Caco-2 (cell line): ENCODE data around the gene SH3BP4. TPM values are rescaled to one million over a fixed set of nuclear protein-coding genes. Genes with fewer than 3 reads are reported as not detected.

Source experiments
- BruUV-seq: library from RNA; stranded (reverse); fragments of 400-500 nt; replicated peaks from 2 replicates; lab custom pipeline; 2021; lab: Mats Ljungman, UMichigan
- CTCF ChIA-PET: fragments of 300-600 bp; sonication (Branson Sonifier 250); formaldehyde crosslinking; loops from one replicate; lab custom pipeline; 2022; ENCODE audit warnings: antibody characterized with exemption; lab: Charles Lee
- POLR2A ChIA-PET: fragments of 300-600 bp; sonication (Branson Sonifier 250); formaldehyde crosslinking; loops from one replicate; lab custom pipeline; 2022; ENCODE audit warnings: antibody characterized with exemption; lab: Charles Lee
- DNase-seq, 2 experiments: peaks; one replicate each; pipeline versions ENCODE4 v3.0.0 to v3.0.0-alpha.2; 2020 to 2022
- H3K27me3 ChIP-seq: replicated peaks from 2 replicates; pipeline ENCODE4 v1.6.0; 2011; ENCODE audit warnings: low read length; ENCODE audit not compliant: control insufficient read depth, insufficient read depth
- H3K36me3 ChIP-seq: 2 replicates; pipeline ENCODE4 v1.5.1; 2011; ENCODE audit warnings: low read length; ENCODE audit not compliant: control insufficient read depth, insufficient read depth
- H3K4me1 ChIP-seq: fragments of 250-450 bp; sonication (Bioruptor Pico); 2 replicates; pipeline ENCODE4 v1.5.1; 2020; ENCODE audit warnings: mild to moderate bottlenecking
- H3K4me3 ChIP-seq: 2 replicates; pipeline ENCODE4 v1.5.1; 2011; ENCODE audit warnings: low read depth, mild to moderate bottlenecking, control low read depth, low read length
- H3K9me3 ChIP-seq: fragments of 250-450 bp; sonication (Bioruptor Pico); 2 replicates; pipeline ENCODE4 v1.5.1; 2020; ENCODE audit warnings: mild to moderate bottlenecking, moderate library complexity
- H3K27ac Mint-ChIP-seq: one replicate; pipeline ENCODE4 v1.8.0; 2022; ENCODE audit warnings: mixed read lengths; ENCODE audit not compliant: unreplicated experiment
- H3K27me3 Mint-ChIP-seq: one replicate; pipeline ENCODE4 v1.8.0; 2022; ENCODE audit warnings: mixed read lengths; ENCODE audit not compliant: insufficient read depth, unreplicated experiment
- H3K36me3 Mint-ChIP-seq: one replicate; pipeline ENCODE4 v1.8.0; 2022; ENCODE audit warnings: mild to moderate bottlenecking, mixed read lengths; ENCODE audit not compliant: insufficient read depth, unreplicated experiment
- H3K4me1 Mint-ChIP-seq: one replicate; pipeline ENCODE4 v1.8.0; 2022; ENCODE audit warnings: low read depth, mixed read lengths; ENCODE audit not compliant: unreplicated experiment
- H3K4me3 Mint-ChIP-seq: one replicate; pipeline ENCODE4 v1.8.0; 2022; ENCODE audit warnings: mild to moderate bottlenecking, moderate library complexity, mixed read lengths; ENCODE audit not compliant: unreplicated experiment
- H3K9me3 Mint-ChIP-seq: one replicate; pipeline ENCODE4 v1.8.0; 2022; ENCODE audit warnings: mixed read lengths; ENCODE audit not compliant: unreplicated experiment
- intact Hi-C: fragments of 100-400 bp; cut with micrococcal nuclease; formaldehyde crosslinking; loops from one replicate; pipeline ENCODE4 v1.10.0; 2022; ENCODE audit not compliant: unreplicated experiment
- total RNA-seq: library from RNA; stranded (reverse); gene quantifications from 2 replicates; pipeline ENCODE4 v1.2.3, GENCODE V29; 2022
- TF ChIP-seq, protein P1 (sequence below), 2 experiments: fragments of 200-600 bp in 1 of 2; IDR thresholded peaks; 1 replicate in 1 of 2; 2 replicates in 1 of 2; pipeline versions ENCODE4 v1.5.1 to v1.8.0; 2011 to 2022; ENCODE audit warnings: antibody characterized with exemption in 1 of 2, control low read depth in 1 of 2, inconsistent platforms in 1 of 2, low read depth in 1 of 2, low read length in 1 of 2, mild to moderate bottlenecking in 1 of 2, moderate library complexity in 1 of 2; ENCODE audit not compliant: insufficient read depth in 1 of 2, severe bottlenecking in 1 of 2, unreplicated experiment in 1 of 2

SH3BP4 gene
- total RNA-seq, 1 experiment from 2014 or later, result 29.9 TPM

GRCh38 chr2:235025800-235026536 lies 74.2 kb downstream of the SH3BP4 start:
- no peak for DNase-seq
- Histone ChIP-seq H3K4me3 (no peak overlapping the region), H3K9me3 (no peaks in the 10 kb centered on the region), H3K36me3 (no peaks in the 10 kb centered on the region), H3K27me3 (no peaks in the 10 kb centered on the region), H3K4me1 (peaks cover 31% of the 10 kb centered on the region)
- Mint-ChIP-seq H3K9me3 (no peaks in the 10 kb centered on the region), H3K4me1 (peaks cover 28% of the 10 kb centered on the region), H3K27ac (peak overlapping the region; percentile 59), H3K4me3 (no peak overlapping the region), H3K36me3 (peaks cover 17% of the 10 kb centered on the region), H3K27me3 (no peaks in the 10 kb centered on the region)
- no TSS peak for BruUV-seq
- intact Hi-C loops, result no loop called here
- CTCF ChIA-PET, result no interaction called here
- POLR2A ChIA-PET, result no interaction called here
- TF ChIP-seq, protein P1, sequence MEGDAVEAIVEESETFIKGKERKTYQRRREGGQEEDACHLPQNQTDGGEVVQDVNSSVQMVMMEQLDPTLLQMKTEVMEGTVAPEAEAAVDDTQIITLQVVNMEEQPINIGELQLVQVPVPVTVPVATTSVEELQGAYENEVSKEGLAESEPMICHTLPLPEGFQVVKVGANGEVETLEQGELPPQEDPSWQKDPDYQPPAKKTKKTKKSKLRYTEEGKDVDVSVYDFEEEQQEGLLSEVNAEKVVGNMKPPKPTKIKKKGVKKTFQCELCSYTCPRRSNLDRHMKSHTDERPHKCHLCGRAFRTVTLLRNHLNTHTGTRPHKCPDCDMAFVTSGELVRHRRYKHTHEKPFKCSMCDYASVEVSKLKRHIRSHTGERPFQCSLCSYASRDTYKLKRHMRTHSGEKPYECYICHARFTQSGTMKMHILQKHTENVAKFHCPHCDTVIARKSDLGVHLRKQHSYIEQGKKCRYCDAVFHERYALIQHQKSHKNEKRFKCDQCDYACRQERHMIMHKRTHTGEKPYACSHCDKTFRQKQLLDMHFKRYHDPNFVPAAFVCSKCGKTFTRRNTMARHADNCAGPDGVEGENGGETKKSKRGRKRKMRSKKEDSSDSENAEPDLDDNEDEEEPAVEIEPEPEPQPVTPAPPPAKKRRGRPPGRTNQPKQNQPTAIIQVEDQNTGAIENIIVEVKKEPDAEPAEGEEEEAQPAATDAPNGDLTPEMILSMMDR (IDR thresholded peaks at IDR 0.05; ENCODE audit: insufficient read depth in 1 of 2, low read depth in 1 of 2, low read length in 1 of 2, severe bottlenecking in 1 of 2, unreplicated experiment in 1 of 2), result no peak

DNA sequence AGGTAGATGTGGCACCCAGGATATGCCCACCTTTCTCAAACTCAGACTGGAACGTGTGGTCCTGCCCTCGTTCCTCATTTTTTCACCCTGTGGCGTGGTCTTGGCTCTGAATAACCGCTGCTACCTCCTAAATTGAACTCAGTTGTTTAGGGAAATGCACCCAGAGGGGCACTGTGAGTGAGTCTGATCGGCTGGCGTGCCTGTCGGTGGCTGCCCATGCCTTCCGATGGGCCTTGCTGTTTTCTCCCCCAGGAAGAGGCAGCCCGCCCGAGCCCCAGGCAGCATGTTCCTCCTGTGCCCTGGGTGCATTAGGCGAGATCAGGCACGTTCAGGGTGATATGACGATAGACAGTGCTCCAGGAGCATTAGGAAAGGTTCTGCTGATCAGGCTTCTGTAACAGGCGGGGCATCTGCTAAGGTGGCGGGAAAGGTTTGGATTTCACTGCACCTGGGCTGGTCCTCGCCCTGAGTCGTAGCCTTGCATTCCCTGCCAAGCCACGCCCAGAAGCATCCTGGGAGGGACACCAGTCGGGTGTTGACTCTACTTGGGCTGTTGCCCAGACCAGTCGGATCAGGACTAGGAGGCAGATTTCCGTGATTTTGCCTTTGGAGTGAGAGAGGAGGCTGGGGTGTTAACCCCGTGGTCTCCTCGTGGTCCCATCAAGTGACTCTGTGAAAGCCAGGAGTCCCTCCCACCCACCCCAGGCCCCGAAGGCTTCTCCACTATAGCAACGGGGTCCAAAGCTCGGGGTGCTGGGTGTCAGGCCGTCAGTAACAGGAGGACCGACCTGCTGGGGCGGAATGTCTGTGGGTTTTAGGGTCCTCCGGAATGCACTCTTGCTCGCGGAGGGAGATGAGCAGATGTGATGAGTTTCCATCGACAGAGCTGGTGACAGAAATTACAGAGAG lies 75.1 kb downstream of the SH3BP4 start:
- no peaks in the 10 kb centered on the region for H3K27me3 ChIP-seq
- intact Hi-C loops, result no loop called here
- H3K4me3 Mint-ChIP-seq, result no peak overlapping the region
- ChIA-PET CTCF (no interaction called here), POLR2A (no interaction called here)
- H3K4me3 ChIP-seq, result no peak overlapping the region
- DNase-seq, result peak; percentile 54 to 74
- peak overlapping the region; percentile 59 for H3K27ac Mint-ChIP-seq
- H3K9me3 ChIP-seq, result no peaks in the 10 kb centered on the region
- H3K27me3 Mint-ChIP-seq, result no peaks in the 10 kb centered on the region
- BruUV-seq, result no TSS peak
- peaks cover 31% of the 10 kb centered on the region for H3K4me1 ChIP-seq
- peaks cover 28% of the 10 kb centered on the region for H3K4me1 Mint-ChIP-seq
- H3K36me3 Mint-ChIP-seq, result peaks cover 23% of the 10 kb centered on the region
- TF ChIP-seq, protein P1 (IDR thresholded peaks at IDR 0.05; ENCODE audit: insufficient read depth in 1 of 2, low read depth in 1 of 2, low read length in 1 of 2, severe bottlenecking in 1 of 2, unreplicated experiment in 1 of 2), result no peak
- no peaks in the 10 kb centered on the region for H3K36me3 ChIP-seq
- H3K9me3 Mint-ChIP-seq, result no peaks in the 10 kb centered on the region

GRCh38 chr2:235027558-235028214 lies 75.9 kb downstream of the SH3BP4 start:
- peaks cover 17% of the 10 kb centered on the region for H3K36me3 Mint-ChIP-seq
- H3K27me3 ChIP-seq, result no peaks in the 10 kb centered on the region
- ChIA-PET CTCF (no interaction called here), POLR2A (no interaction called here)
- no peaks in the 10 kb centered on the region for H3K36me3 ChIP-seq
- TF ChIP-seq, protein P1 (IDR thresholded peaks at IDR 0.05; ENCODE audit: insufficient read depth in 1 of 2, low read depth in 1 of 2, low read length in 1 of 2, severe bottlenecking in 1 of 2, unreplicated experiment in 1 of 2), result no peak
- no peak overlapping the region for H3K4me3 Mint-ChIP-seq
- peak overlapping the region; percentile 59 for H3K27ac Mint-ChIP-seq
- no peaks in the 10 kb centered on the region for H3K9me3 Mint-ChIP-seq
- no TSS peak for BruUV-seq
- intact Hi-C loops, result no loop called here
- no peaks in the 10 kb centered on the region for H3K9me3 ChIP-seq
- no peak overlapping the region for H3K4me3 ChIP-seq
- peaks cover 31% of the 10 kb centered on the region for H3K4me1 ChIP-seq
- no peaks in the 10 kb centered on the region for H3K27me3 Mint-ChIP-seq
- no peak for DNase-seq
- H3K4me1 Mint-ChIP-seq, result peaks cover 28% of the 10 kb centered on the region
